GM23338 (cell line): ENCODE data around the gene PAX6. TPM values are rescaled to one million over a fixed set of nuclear protein-coding genes. Genes with fewer than 3 reads are reported as not detected.

Experiments
- ATAC-seq: fragments of 200-7000 bp; cut with Tn5 transposase; 3 replicates; pipeline ENCODE4 v1.9.1; 2020
- DNase-seq: peaks from one replicate; pipeline ENCODE4 v3.0.0-alpha.2; 2015; ENCODE audit warnings: low spot score
- H2AFZ ChIP-seq: fragments of 200-600 bp; sonication (generic); 2 replicates; pipeline ENCODE4 v1.8.0; 2016; ENCODE audit warnings: antibody characterized with exemption, mild to moderate bottlenecking, moderate library complexity
- H3F3A ChIP-seq: fragments of 200-600 bp; sonication (generic); replicated peaks from 2 replicates; pipeline ENCODE4 v1.8.0; 2017; ENCODE audit warnings: antibody characterized with exemption, mixed run types, low read depth
- H3K27ac ChIP-seq: fragments of 200-600 bp; sonication (generic); 2 replicates; pipeline ENCODE4 v1.6.1; 2016; ENCODE audit warnings: low read depth
- H3K27me3 ChIP-seq: fragments of 200-600 bp; sonication (generic); 2 replicates; pipeline ENCODE4 v1.8.0; 2016; ENCODE audit warnings: mild to moderate bottlenecking, mixed run types, moderate library complexity; ENCODE audit not compliant: insufficient read depth
- H3K36me3 ChIP-seq: fragments of 200-600 bp; sonication (generic); 2 replicates; pipeline ENCODE4 v1.8.0; 2016; ENCODE audit warnings: mild to moderate bottlenecking; ENCODE audit not compliant: insufficient read depth
- H3K4me1 ChIP-seq: fragments of 200-600 bp; sonication (generic); 2 replicates; pipeline ENCODE4 v1.8.0; 2016; ENCODE audit warnings: mild to moderate bottlenecking, moderate library complexity; ENCODE audit not compliant: insufficient read depth
- H3K4me2 ChIP-seq: fragments of 200-600 bp; sonication (generic); 2 replicates; pipeline ENCODE4 v1.7.1; 2017; ENCODE audit warnings: mixed run types
- H3K4me3 ChIP-seq: fragments of 200-600 bp; sonication (generic); 2 replicates; pipeline ENCODE4 v1.6.1; 2016; ENCODE audit warnings: mixed run types
- H3K79me2 ChIP-seq: fragments of 200-600 bp; sonication (generic); replicated peaks from 2 replicates; pipeline ENCODE4 v1.8.0; 2017; ENCODE audit warnings: mild to moderate bottlenecking; ENCODE audit not compliant: insufficient read depth
- H3K9me2 ChIP-seq: fragments of 200-600 bp; sonication (generic); 2 replicates; pipeline ENCODE4 v1.8.0; 2017; ENCODE audit not compliant: insufficient read depth
- H4K20me1 ChIP-seq: fragments of 200-600 bp; sonication (generic); replicated peaks from 2 replicates; pipeline ENCODE4 v1.8.0; 2017; ENCODE audit warnings: mild to moderate bottlenecking; ENCODE audit not compliant: insufficient read depth
- H3K27ac Mint-ChIP-seq: 2 replicates; pipeline ENCODE4 v1.8.0; 2020; ENCODE audit warnings: inconsistent platforms, mild to moderate bottlenecking, moderate library complexity, mixed read lengths
- H3K27me3 Mint-ChIP-seq: 3 replicates; pipeline ENCODE4 v1.8.0; 2022; ENCODE audit warnings: low read depth, mild to moderate bottlenecking, moderate library complexity, mixed read lengths, inconsistent platforms; ENCODE audit not compliant: insufficient read depth, poor library complexity
- H3K36me3 Mint-ChIP-seq: 3 replicates; pipeline ENCODE4 v1.8.0; 2021; ENCODE audit warnings: low read depth, mild to moderate bottlenecking, inconsistent platforms, moderate library complexity, mixed read lengths
- H3K4me1 Mint-ChIP-seq: 3 replicates; pipeline ENCODE4 v1.8.0; 2020; ENCODE audit warnings: mild to moderate bottlenecking, inconsistent platforms, mixed read lengths
- H3K4me3 Mint-ChIP-seq: 3 replicates; pipeline ENCODE4 v1.8.0; 2021; ENCODE audit warnings: moderate library complexity, mild to moderate bottlenecking, inconsistent platforms, mixed read lengths
- H3K9me3 Mint-ChIP-seq: 3 replicates; pipeline ENCODE4 v1.8.0; 2020; ENCODE audit warnings: moderate library complexity, mild to moderate bottlenecking, inconsistent platforms, mixed read lengths
- CREB1 ChIP-seq: fragments of 250-450 bp; sonication (Bioruptor Pico); IDR thresholded peaks from 2 replicates; pipeline ENCODE4 v1.5.0; 2020; ENCODE audit warnings: low read depth, mild to moderate bottlenecking, moderate library complexity
- CTCF ChIP-seq, 2 experiments: fragments of 200-600 bp in 1 of 2; sonication (generic) in 1 of 2; conservative IDR thresholded peaks; 2 replicates each; pipeline versions ENCODE4 v1.5.1 to v1.6.1; 2016 to 2017; ENCODE audit warnings: antibody characterized with exemption in 2 of 2, low read depth in 2 of 2, mild to moderate bottlenecking in 2 of 2, moderate library complexity in 1 of 2
- ETS1 ChIP-seq: IDR thresholded peaks from 2 replicates; pipeline ENCODE4 v1.6.1; 2016; ENCODE audit warnings: antibody characterized with exemption
- EZH2 ChIP-seq: fragments of 200-600 bp; sonication (generic); IDR thresholded peaks from one replicate; pipeline ENCODE4 v1.8.0; 2017; ENCODE audit warnings: antibody characterized with exemption, mild to moderate bottlenecking, low read depth; ENCODE audit not compliant: unreplicated experiment
- EZH2phosphoT487 ChIP-seq: fragments of 200-600 bp; sonication (generic); IDR thresholded peaks from one replicate; pipeline ENCODE4 v1.8.1; 2018; ENCODE audit warnings: antibody characterized with exemption; ENCODE audit not compliant: unreplicated experiment
- JUNB ChIP-seq: IDR thresholded peaks from one replicate; pipeline ENCODE4 v1.6.1; 2016; ENCODE audit warnings: antibody characterized with exemption; ENCODE audit not compliant: unreplicated experiment
- NANOG ChIP-seq: IDR thresholded peaks from 2 replicates; pipeline ENCODE4 v1.6.1; 2016; ENCODE audit warnings: antibody characterized with exemption, borderline replicate concordance
- ZNF114 ChIP-seq: fragments of 250-450 bp; sonication (Bioruptor Pico); IDR thresholded peaks from 2 replicates; pipeline ENCODE4 v1.5.0; 2020; ENCODE audit warnings: mild to moderate bottlenecking, moderate library complexity
- polyA plus RNA-seq: library from polyadenylated mRNA; unstranded; fragments of >200 nt; fragmentation: Nextera tagmentation; extraction: Ambion mirVana; gene quantifications from 2 replicates; pipeline ENCODE4 v1.2.1, GENCODE V29; 2016
- total RNA-seq: library from RNA; depleted of rRNA; stranded (reverse); fragments of >200 nt; shearing (Covaris generic); gene quantifications from 2 replicates; pipeline ENCODE4 v1.2.3, GENCODE V29; 2014
- TF ChIP-seq, protein P1 (sequence below): fragments of 250-450 bp; sonication (Bioruptor Pico); IDR thresholded peaks from 2 replicates; pipeline ENCODE4 v1.5.0; 2020; ENCODE audit warnings: mild to moderate bottlenecking, moderate library complexity

PAX6 gene
- total and polyA plus RNA-seq, 2 experiments from 2014 or later, result 0.17 to 0.45 TPM

- peaks cover 47% of the 10 kb centered on the region for H3F3A ChIP-seq
- H3K4me3 ChIP-seq, result peak overlapping the region; percentile 59
- H3K4me2 ChIP-seq, result peak overlapping the region; percentile 74
- H3K9me2 ChIP-seq, result no peaks in the 10 kb centered on the region
- peaks cover 93% of the 10 kb centered on the region for H3K27me3 ChIP-seq
- TF ChIP-seq EZH2, result peak; percentile 9
- TF ChIP-seq CREB1 (CRISPR knock-in tag), result no peak
- TF ChIP-seq JUNB, result no peak
- no peak overlapping the region for H3K27ac Mint-ChIP-seq
- DNase-seq (peak; percentile 60), ATAC-seq (peak; percentile 46)
- no peaks in the 10 kb centered on the region; the same call in 1 of the 2 replicates for H4K20me1 ChIP-seq
- H3K36me3 Mint-ChIP-seq, result no peaks in the 10 kb centered on the region
- peak overlapping the region; percentile 65 for H3K4me3 Mint-ChIP-seq
- H3K4me1 ChIP-seq, result peaks cover 67% of the 10 kb centered on the region
- peaks cover 70% of the 10 kb centered on the region for H3K4me1 Mint-ChIP-seq
- no peak overlapping the region for H3K27ac ChIP-seq
- no peaks in the 10 kb centered on the region for H3K79me2 ChIP-seq
- no peaks in the 10 kb centered on the region for H3K36me3 ChIP-seq
- no peaks in the 10 kb centered on the region for H3K9me3 Mint-ChIP-seq
- H3K27me3 Mint-ChIP-seq, result peaks cover 83% of the 10 kb centered on the region
- peak overlapping the region; percentile 38 for H2AFZ ChIP-seq
Observed at GRCh38 chr11:31825838-31826484, 14.8 kb upstream of the PAX6 start.

DNA sequence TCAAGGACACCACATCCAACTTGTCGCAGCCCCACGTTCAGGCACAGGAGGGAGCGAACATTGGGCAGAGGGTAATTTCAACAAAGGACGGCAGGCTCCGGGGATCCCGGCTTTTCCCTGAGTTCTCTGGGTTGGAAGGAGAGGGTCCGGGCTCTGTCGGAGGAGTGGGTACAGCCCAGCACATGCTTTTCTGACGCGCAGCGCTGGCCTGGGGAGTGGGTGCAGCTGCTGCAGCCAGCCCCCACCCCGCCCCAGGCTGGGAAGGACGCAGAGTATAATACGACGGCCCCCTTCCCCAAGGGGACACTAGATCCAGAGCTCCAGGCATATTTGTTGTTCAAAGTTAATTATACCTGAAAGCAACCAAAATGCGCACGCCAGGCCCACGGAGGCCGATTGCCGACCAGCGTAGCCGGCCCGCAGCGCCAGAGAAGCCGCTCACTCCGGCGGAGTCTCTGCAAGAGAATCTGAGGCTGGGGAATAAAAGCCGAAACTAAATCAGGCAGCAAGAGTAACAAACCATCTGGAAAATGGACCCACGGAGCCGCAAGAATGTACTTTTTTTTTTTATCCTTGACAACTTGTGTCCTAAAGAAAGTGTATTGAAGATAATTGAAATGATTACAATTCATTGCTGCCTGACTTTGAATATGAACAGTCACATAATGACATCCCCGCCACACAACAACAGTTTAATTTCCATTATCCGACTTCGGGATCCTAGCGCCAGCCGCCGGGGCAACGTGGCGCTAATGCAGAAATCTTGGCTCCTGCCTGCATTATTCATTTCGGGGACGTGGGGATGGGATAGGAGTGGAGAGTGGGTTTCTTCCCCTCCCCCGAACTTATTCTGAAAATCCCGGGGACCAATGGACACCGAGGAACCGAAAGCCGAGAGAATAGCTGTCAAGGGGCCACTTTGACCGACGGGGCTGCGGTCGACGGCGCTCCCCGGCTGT, 14.0 kb upstream of the PAX6 start:
- Mint-ChIP-seq H3K27me3 (peaks cover 91% of the 10 kb centered on the region), H3K4me3 (peak overlapping the region; percentile 63), H3K36me3 (no peaks in the 10 kb centered on the region), H3K27ac (no peak overlapping the region), H3K4me1 (peaks cover 75% of the 10 kb centered on the region), H3K9me3 (no peaks in the 10 kb centered on the region)
- Histone ChIP-seq H3K4me3 (peak overlapping the region; percentile 59), H3K4me1 (peaks cover 71% of the 10 kb centered on the region), H3K4me2 (peak overlapping the region; percentile 74), H2AFZ (peak overlapping the region; percentile 38; the same call in 1 of the 2 replicates), H3K9me2 (no peaks in the 10 kb centered on the region), H3F3A (peaks cover 53% of the 10 kb centered on the region), H3K79me2 (no peaks in the 10 kb centered on the region), H3K27ac (no peak overlapping the region), H4K20me1 (no peaks in the 10 kb centered on the region; the same call in 1 of the 2 replicates), H3K27me3 (peaks cover 97% of the 10 kb centered on the region), H3K36me3 (no peaks in the 10 kb centered on the region)
- ATAC-seq, result peak; percentile 2
- DNase-seq, result peak; percentile 63
- TF ChIP-seq, protein P1, sequence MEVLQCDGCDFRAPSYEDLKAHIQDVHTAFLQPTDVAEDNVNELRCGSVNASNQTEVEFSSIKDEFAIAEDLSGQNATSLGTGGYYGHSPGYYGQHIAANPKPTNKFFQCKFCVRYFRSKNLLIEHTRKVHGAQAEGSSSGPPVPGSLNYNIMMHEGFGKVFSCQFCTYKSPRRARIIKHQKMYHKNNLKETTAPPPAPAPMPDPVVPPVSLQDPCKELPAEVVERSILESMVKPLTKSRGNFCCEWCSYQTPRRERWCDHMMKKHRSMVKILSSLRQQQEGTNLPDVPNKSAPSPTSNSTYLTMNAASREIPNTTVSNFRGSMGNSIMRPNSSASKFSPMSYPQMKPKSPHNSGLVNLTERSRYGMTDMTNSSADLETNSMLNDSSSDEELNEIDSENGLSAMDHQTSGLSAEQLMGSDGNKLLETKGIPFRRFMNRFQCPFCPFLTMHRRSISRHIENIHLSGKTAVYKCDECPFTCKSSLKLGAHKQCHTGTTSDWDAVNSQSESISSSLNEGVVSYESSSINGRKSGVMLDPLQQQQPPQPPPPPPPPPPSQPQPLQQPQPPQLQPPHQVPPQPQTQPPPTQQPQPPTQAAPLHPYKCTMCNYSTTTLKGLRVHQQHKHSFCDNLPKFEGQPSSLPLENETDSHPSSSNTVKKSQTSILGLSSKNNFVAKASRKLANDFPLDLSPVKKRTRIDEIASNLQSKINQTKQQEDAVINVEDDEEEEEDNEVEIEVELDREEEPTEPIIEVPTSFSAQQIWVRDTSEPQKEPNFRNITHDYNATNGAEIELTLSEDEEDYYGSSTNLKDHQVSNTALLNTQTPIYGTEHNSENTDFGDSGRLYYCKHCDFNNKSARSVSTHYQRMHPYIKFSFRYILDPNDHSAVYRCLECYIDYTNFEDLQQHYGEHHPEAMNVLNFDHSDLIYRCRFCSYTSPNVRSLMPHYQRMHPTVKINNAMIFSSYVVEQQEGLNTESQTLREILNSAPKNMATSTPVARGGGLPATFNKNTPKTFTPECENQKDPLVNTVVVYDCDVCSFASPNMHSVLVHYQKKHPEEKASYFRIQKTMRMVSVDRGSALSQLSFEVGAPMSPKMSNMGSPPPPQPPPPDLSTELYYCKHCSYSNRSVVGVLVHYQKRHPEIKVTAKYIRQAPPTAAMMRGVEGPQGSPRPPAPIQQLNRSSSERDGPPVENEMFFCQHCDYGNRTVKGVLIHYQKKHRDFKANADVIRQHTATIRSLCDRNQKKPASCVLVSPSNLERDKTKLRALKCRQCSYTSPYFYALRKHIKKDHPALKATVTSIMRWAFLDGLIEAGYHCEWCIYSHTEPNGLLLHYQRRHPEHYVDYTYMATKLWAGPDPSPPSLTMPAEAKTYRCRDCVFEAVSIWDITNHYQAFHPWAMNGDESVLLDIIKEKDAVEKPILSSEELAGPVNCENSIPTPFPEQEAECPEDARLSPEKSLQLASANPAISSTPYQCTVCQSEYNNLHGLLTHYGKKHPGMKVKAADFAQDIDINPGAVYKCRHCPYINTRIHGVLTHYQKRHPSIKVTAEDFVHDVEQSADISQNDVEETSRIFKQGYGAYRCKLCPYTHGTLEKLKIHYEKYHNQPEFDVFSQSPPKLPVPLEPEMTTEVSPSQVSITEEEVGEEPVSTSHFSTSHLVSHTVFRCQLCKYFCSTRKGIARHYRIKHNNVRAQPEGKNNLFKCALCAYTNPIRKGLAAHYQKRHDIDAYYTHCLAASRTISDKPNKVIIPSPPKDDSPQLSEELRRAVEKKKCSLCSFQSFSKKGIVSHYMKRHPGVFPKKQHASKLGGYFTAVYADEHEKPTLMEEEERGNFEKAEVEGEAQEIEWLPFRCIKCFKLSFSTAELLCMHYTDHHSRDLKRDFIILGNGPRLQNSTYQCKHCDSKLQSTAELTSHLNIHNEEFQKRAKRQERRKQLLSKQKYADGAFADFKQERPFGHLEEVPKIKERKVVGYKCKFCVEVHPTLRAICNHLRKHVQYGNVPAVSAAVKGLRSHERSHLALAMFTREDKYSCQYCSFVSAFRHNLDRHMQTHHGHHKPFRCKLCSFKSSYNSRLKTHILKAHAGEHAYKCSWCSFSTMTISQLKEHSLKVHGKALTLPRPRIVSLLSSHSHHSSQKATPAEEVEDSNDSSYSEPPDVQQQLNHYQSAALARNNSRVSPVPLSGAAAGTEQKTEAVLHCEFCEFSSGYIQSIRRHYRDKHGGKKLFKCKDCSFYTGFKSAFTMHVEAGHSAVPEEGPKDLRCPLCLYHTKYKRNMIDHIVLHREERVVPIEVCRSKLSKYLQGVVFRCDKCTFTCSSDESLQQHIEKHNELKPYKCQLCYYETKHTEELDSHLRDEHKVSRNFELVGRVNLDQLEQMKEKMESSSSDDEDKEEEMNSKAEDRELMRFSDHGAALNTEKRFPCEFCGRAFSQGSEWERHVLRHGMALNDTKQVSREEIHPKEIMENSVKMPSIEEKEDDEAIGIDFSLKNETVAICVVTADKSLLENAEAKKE (CRISPR knock-in tag), result no peak
- TF ChIP-seq JUNB (no peak), CTCF (conservative IDR thresholded peaks at IDR 0.05; ENCODE audit: low read depth in 2 of 2) (no peak), CREB1 (CRISPR knock-in tag) (no peak), EZH2phosphoT487 (no peak), ZNF114 (no peak), NANOG (peak; percentile 45; the same call in 1 of the 2 replicates), EZH2 (peak; percentile 86), ETS1 (no peak)
